K562 (cell line): ENCODE data around the gene MYO18B. TPM values are rescaled to one million over a fixed set of nuclear protein-coding genes. Genes with fewer than 3 reads are reported as not detected.

Source experiments
- CEBPG ChIP-seq, 3 experiments: fragments of 200-800 bp in 1 of 3; sonication (Bioruptor generic) in 1 of 3; sonication (generic) in 1 of 3; formaldehyde crosslinking in 1 of 3; IDR thresholded peaks in 2 of 3; conservative IDR thresholded peaks in 1 of 3; 2 replicates each; pipeline versions ENCODE4 v1.6.1 to v1.8.0; 2016 to 2022; ENCODE audit warnings: missing compliant biosample characterization in 2 of 3, missing genetic modification characterization in 2 of 3, mild to moderate bottlenecking in 1 of 3, missing genetic modification reagents in 1 of 3
- NFIC ChIP-seq: fragments of 450-650 bp; IDR thresholded peaks from 2 replicates; pipeline ENCODE4 v1.6.1; 2017; ENCODE audit warnings: mild to moderate bottlenecking, inconsistent platforms
- PHF21A ChIP-seq: fragments of 450-650 bp; IDR thresholded peaks from 2 replicates; pipeline ENCODE4 v1.6.1; 2017; ENCODE audit warnings: low read depth, borderline replicate concordance
- RREB1 ChIP-seq: fragments of 250-450 bp; sonication (Bioruptor Pico); IDR thresholded peaks from 2 replicates; pipeline ENCODE4 v1.4.0; 2020
- SMAD1 ChIP-seq: fragments of 150-350 bp; IDR thresholded peaks from 2 replicates; pipeline ENCODE4 v1.6.1; 2014; ENCODE audit warnings: low read length, low read depth; ENCODE audit not compliant: partially characterized antibody
- SMARCE1 ChIP-seq: fragments of 450-650 bp; IDR thresholded peaks from 2 replicates; pipeline ENCODE4 v1.7.1; 2016; ENCODE audit warnings: mild to moderate bottlenecking
- TCF3 ChIP-seq: sonication (generic); formaldehyde crosslinking; IDR thresholded peaks from 2 replicates; pipeline ENCODE4 v1.4.0; 2020; ENCODE audit warnings: mild to moderate bottlenecking, missing genetic modification reagents
- ZNF518B ChIP-seq: fragments of 250-450 bp; sonication (Bioruptor Pico); IDR thresholded peaks from 2 replicates; pipeline ENCODE4 v1.5.0; 2021; ENCODE audit warnings: mild to moderate bottlenecking, moderate library complexity
- polyA plus RNA-seq, 8 experiments: library from polyadenylated mRNA; depleted of rRNA in 4 of 8; stranded (reverse) in 5 of 8; unstranded in 3 of 8; fragments of >200 nt; fragmentation: Nextera tagmentation in 2 of 8; fragmentation: Illumina TruSeq in 1 of 8; extraction: Ambion mirVana in 2 of 8; extraction: Trizol in 1 of 8; gene quantifications; 2 replicates each; pipeline versions ENCODE4 v1.2.1 to v1.2.3, GENCODE V29; 2011 to 2014; ENCODE audit warnings: inconsistent platforms in 1 of 8, missing spikeins in 1 of 8
- total RNA-seq, 7 experiments: library from RNA; depleted of rRNA in 6 of 7; stranded (reverse); fragments of >200 nt in 6 of 7; fragmentation: Illumina TruSeq in 2 of 7; extraction: Trizol in 2 of 7; gene quantifications; 2 replicates each; pipeline versions ENCODE4 v1.2.1 to v1.2.3, GENCODE V29; 2011 to 2021; ENCODE audit warnings: low replicate concordance in 1 of 7
- TF ChIP-seq, protein P1 (sequence below), 2 experiments: fragments of 450-650 bp in 1 of 2; sonication (generic) in 1 of 2; formaldehyde crosslinking in 1 of 2; IDR thresholded peaks in 1 of 2; conservative IDR thresholded peaks in 1 of 2; 2 replicates each; pipeline versions ENCODE4 v1.6.1 to v1.8.1; 2016 to 2023; ENCODE audit warnings: mild to moderate bottlenecking in 2 of 2, moderate library complexity in 2 of 2, inconsistent platforms in 1 of 2, missing genetic modification reagents in 1 of 2
- TF ChIP-seq, protein P2 (sequence below), 2 experiments: fragments of 150-350 bp in 1 of 2; IDR thresholded peaks; 2 replicates each; pipeline ENCODE4 v1.6.1; 2012 to 2016; ENCODE audit warnings: low read depth in 2 of 2, low read length in 2 of 2, mild to moderate bottlenecking in 1 of 2, moderate library complexity in 1 of 2

The MYO18B gene
- total and polyA plus RNA-seq, 9 of the 15 experiments (the other 6 are each of a cell fraction or from before 2014, with no cell fraction given), result 0.06 to 7.0 (median 4.3) TPM

GRCh38 chr22:25747245-25747944 lies 5.4 kb downstream of the MYO18B start (continued):
- TF ChIP-seq RREB1 (CRISPR knock-in tag) (no peak), PHF21A (peak; percentile 99), NFIC (peak; percentile 95), SMARCE1 (peak; percentile 68), TCF3 (peak; percentile 30; the same call in 1 of the 2 replicates), CEBPG (CRISPR knock-in tag; IDR thresholded peaks at IDR 0.05) (no peak), CEBPG (tag; conservative IDR thresholded peaks at IDR 0.05 in 1 of 2, IDR thresholded peaks at IDR 0.05 in 1 of 2) (peak; percentile 53 to 67; a peak in 3 of 4 replicates), SMAD1 (peak; percentile 80), ZNF518B (no peak)
- TF ChIP-seq, protein P1, sequence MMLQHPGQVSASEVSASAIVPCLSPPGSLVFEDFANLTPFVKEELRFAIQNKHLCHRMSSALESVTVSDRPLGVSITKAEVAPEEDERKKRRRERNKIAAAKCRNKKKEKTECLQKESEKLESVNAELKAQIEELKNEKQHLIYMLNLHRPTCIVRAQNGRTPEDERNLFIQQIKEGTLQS (IDR thresholded peaks at IDR 0.05), result peak; percentile 96
- TF ChIP-seq, protein P1 (CRISPR knock-in tag; conservative IDR thresholded peaks at IDR 0.05), result no peak; the same call in 1 of the 2 replicates
- TF ChIP-seq, protein P2, sequence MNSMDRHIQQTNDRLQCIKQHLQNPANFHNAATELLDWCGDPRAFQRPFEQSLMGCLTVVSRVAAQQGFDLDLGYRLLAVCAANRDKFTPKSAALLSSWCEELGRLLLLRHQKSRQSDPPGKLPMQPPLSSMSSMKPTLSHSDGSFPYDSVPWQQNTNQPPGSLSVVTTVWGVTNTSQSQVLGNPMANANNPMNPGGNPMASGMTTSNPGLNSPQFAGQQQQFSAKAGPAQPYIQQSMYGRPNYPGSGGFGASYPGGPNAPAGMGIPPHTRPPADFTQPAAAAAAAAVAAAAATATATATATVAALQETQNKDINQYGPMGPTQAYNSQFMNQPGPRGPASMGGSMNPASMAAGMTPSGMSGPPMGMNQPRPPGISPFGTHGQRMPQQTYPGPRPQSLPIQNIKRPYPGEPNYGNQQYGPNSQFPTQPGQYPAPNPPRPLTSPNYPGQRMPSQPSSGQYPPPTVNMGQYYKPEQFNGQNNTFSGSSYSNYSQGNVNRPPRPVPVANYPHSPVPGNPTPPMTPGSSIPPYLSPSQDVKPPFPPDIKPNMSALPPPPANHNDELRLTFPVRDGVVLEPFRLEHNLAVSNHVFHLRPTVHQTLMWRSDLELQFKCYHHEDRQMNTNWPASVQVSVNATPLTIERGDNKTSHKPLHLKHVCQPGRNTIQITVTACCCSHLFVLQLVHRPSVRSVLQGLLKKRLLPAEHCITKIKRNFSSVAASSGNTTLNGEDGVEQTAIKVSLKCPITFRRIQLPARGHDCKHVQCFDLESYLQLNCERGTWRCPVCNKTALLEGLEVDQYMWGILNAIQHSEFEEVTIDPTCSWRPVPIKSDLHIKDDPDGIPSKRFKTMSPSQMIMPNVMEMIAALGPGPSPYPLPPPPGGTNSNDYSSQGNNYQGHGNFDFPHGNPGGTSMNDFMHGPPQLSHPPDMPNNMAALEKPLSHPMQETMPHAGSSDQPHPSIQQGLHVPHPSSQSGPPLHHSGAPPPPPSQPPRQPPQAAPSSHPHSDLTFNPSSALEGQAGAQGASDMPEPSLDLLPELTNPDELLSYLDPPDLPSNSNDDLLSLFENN (IDR thresholded peaks at IDR 0.05; ENCODE audit: low read depth in 2 of 2, low read length in 2 of 2), result peak in 1 of 2 experiments; percentile 70; a peak in 1 of 4 replicates
